Osteocyte (in vitro differentiated cells): Measurements from ENCODE around the gene ACCSL. TPM values are rescaled to one million over a fixed set of nuclear protein-coding genes. Genes with fewer than 3 reads are reported as not detected.

Source experiments
- DNase-seq: peaks from one replicate; pipeline ENCODE4 v3.0.0; 2021; ENCODE audit warnings: mixed read lengths; ENCODE audit not compliant: unreplicated experiment; ENCODE audit errors: extremely low spot score
- H3K27ac Mint-ChIP-seq: one replicate; pipeline ENCODE4 v1.8.0; 2021; ENCODE audit warnings: mild to moderate bottlenecking, mixed read lengths; ENCODE audit not compliant: unreplicated experiment
- H3K27me3 Mint-ChIP-seq: one replicate; pipeline ENCODE4 v1.8.0; 2021; ENCODE audit warnings: mixed read lengths; ENCODE audit not compliant: unreplicated experiment
- H3K36me3 Mint-ChIP-seq: one replicate; pipeline ENCODE4 v1.8.0; 2021; ENCODE audit warnings: mixed read lengths; ENCODE audit not compliant: unreplicated experiment
- H3K4me1 Mint-ChIP-seq: one replicate; pipeline ENCODE4 v1.8.0; 2021; ENCODE audit warnings: mixed read lengths; ENCODE audit not compliant: unreplicated experiment
- H3K4me3 Mint-ChIP-seq: one replicate; pipeline ENCODE4 v1.8.0; 2021; ENCODE audit warnings: mild to moderate bottlenecking, moderate library complexity, mixed read lengths; ENCODE audit not compliant: unreplicated experiment
- H3K9me3 Mint-ChIP-seq: one replicate; pipeline ENCODE4 v1.8.0; 2021; ENCODE audit warnings: mixed read lengths; ENCODE audit not compliant: unreplicated experiment
- total RNA-seq: library from RNA; stranded (reverse); gene quantifications from 2 replicates; pipeline ENCODE4 v1.2.1, GENCODE V29; 2021
- TF ChIP-seq, protein P1 (sequence below): fragments of 200-600 bp; sonication (generic); IDR thresholded peaks from 2 replicates; pipeline ENCODE4 v1.5.0; 2021; ENCODE audit warnings: antibody characterized with exemption, mild to moderate bottlenecking, moderate library complexity

The ACCSL gene
- total RNA-seq, 1 donor from 2014 or later = not detected

DNA sequence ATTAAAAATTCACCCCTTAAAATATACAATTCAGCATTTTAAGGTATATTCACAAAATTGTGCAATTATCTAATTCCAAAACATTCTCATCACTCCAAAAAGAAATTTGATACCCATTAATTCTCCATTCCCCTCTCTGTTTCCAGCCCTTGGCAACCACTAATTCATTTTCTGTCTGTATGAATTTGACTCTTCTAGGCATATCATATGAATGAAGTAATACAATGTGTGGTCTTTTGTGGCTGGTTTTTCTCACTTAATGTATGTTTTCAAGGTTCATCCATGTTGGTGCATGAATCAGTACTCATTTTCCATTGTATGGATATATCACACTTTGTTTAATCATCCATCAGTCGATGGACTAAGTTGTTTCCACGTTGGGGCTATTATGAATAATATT lies 29.0 kb upstream of the ACCSL start:
- peaks cover 46% of the 10 kb centered on the region for H3K27me3 Mint-ChIP-seq
- H3K4me3 Mint-ChIP-seq = no peak overlapping the region
- DNase-seq = no peak
- no peak overlapping the region for H3K27ac Mint-ChIP-seq
- peaks cover 20% of the 10 kb centered on the region for H3K4me1 Mint-ChIP-seq
- H3K36me3 Mint-ChIP-seq = no peaks in the 10 kb centered on the region
- TF ChIP-seq, protein P1, sequence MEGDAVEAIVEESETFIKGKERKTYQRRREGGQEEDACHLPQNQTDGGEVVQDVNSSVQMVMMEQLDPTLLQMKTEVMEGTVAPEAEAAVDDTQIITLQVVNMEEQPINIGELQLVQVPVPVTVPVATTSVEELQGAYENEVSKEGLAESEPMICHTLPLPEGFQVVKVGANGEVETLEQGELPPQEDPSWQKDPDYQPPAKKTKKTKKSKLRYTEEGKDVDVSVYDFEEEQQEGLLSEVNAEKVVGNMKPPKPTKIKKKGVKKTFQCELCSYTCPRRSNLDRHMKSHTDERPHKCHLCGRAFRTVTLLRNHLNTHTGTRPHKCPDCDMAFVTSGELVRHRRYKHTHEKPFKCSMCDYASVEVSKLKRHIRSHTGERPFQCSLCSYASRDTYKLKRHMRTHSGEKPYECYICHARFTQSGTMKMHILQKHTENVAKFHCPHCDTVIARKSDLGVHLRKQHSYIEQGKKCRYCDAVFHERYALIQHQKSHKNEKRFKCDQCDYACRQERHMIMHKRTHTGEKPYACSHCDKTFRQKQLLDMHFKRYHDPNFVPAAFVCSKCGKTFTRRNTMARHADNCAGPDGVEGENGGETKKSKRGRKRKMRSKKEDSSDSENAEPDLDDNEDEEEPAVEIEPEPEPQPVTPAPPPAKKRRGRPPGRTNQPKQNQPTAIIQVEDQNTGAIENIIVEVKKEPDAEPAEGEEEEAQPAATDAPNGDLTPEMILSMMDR = no peak
- peaks cover 14% of the 10 kb centered on the region for H3K9me3 Mint-ChIP-seq

DNA sequence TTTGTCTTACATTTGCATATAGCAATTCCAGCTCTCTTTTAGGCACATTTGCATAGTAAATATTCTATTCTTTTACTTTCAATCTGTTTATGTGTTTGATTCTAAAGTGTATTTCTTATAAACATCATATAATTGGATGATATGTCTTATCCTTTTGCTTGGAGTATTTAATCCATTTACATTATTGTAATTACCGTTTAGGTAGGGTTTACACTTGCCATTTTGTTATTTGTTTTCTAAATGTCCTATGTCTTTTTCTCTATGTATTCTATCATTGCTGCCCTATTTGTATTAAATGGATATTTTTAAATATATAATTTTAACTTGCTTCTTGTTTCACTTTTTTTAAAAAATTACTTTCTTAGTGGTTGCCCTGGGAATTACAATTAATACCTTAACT lies 22.8 kb upstream of the ACCSL start:
- TF ChIP-seq, protein P1 = no peak
- Mint-ChIP-seq H3K4me1 (peaks cover under 1% of the 10 kb centered on the region), H3K9me3 (peaks cover 24% of the 10 kb centered on the region), H3K27ac (no peak overlapping the region), H3K4me3 (no peak overlapping the region), H3K36me3 (no peaks in the 10 kb centered on the region), H3K27me3 (peaks cover 54% of the 10 kb centered on the region)
- DNase-seq = no peak

DNA sequence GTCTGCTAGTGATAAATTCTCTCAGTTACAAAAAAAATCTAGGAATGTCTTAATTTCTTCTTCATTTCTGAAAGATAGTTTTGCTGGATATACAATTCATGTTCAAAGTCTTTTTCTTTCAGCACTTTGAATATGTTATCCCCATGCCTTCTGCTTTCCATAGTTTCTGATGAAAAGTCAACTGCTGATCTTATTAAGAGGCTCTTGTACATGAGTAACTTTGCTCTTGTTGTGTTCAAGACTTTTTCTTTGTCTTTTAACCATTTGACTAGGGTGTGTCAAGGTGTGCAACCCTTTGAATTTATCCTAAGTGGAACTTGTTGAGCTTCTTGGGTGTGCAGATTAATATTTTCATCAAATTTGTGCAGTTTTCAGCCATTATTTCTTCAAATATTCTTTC lies 22.1 kb upstream of the ACCSL start:
- Mint-ChIP-seq H3K4me1 (peaks cover 8% of the 10 kb centered on the region), H3K27me3 (peaks cover 47% of the 10 kb centered on the region)

DNA sequence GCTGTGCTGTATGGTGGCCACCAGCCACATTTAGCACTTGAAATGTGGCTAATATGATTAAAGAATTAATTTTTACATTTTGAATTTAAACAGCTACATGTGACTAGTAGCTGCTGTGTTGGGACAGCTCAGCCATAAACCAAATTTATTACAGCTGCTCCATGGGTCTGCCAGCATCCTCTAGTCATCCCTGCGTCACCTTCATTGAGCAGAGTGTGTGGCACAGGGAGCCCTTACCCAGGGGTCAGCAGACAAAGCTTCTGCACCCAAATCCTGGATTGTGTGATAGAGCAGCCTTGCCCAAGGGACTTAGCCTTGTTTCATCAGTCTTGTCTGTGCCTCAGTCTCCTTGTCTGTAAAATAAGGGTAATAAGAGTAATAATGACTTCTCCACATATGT lies 19.4 kb upstream of the ACCSL start:
- Mint-ChIP-seq H3K4me3 (no peak overlapping the region), H3K27ac (no peak overlapping the region), H3K4me1 (peaks cover 19% of the 10 kb centered on the region), H3K36me3 (no peaks in the 10 kb centered on the region), H3K27me3 (peaks cover 39% of the 10 kb centered on the region), H3K9me3 (peaks cover 9% of the 10 kb centered on the region)
- TF ChIP-seq, protein P1 = no peak
- peak; percentile 38 for DNase-seq

More for the DNA sequence above, 22.1 kb upstream of the ACCSL start:
- Mint-ChIP-seq H3K4me3 (no peak overlapping the region), H3K36me3 (no peaks in the 10 kb centered on the region), H3K27ac (no peak overlapping the region), H3K9me3 (peaks cover 24% of the 10 kb centered on the region)
- DNase-seq = no peak
- TF ChIP-seq, protein P1 = no peak

DNA sequence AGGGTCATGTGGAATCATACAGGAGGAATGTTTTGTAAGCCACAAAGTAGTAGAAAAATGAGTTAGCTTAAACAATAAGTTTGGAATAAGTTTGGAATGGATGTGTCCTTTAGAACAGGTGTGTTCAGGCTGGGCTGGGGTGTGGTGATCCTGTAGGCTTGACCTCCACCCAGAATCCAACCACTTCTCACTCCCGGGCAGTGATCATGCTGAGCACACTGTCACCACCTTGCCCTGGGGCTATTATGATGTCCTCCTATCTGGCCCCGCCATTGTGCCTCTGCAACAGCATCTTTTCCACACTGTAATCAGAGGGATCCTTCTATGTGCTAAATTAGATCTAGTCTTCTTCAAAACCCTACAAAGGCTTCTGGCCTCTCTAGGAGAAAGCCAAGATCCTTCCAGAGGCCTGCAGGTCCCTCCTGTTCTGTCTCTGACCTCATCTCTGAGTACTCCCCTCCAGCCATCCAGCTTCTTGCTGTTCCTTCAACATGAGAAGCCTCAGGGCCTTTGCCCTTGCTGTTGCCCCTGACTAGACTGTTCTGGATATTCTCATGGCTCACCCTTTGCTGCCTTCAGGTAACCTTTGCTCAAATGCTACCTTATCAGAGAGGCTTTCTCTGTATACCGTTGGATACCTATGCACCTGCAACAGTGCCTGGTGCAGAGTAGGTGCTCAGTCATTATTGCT lies 18.8 kb upstream of the ACCSL start:
- H3K4me3 Mint-ChIP-seq = no peak overlapping the region
- H3K27ac Mint-ChIP-seq = no peak overlapping the region
- peaks cover 38% of the 10 kb centered on the region for H3K27me3 Mint-ChIP-seq
- H3K36me3 Mint-ChIP-seq = no peaks in the 10 kb centered on the region
- DNase-seq = peak; percentile 54
- TF ChIP-seq, protein P1 = no peak
- peaks cover 19% of the 10 kb centered on the region for H3K4me1 Mint-ChIP-seq
- peaks cover 9% of the 10 kb centered on the region for H3K9me3 Mint-ChIP-seq
